Stromal cell of bone marrow (primary cell): ENCODE results near the gene PRDX6.
"Not testable (repeated sequence)": the region's sequence is repeated elsewhere in the genome, so short reads cannot be mapped to it uniquely, and the experiment has no call there.

ENCODE experiments used
- DNase-seq: peaks from one replicate; pipeline ENCODE4 v3.0.0-alpha.2; 2012; ENCODE audit warnings: low read depth

PRDX6 gene

DNA sequence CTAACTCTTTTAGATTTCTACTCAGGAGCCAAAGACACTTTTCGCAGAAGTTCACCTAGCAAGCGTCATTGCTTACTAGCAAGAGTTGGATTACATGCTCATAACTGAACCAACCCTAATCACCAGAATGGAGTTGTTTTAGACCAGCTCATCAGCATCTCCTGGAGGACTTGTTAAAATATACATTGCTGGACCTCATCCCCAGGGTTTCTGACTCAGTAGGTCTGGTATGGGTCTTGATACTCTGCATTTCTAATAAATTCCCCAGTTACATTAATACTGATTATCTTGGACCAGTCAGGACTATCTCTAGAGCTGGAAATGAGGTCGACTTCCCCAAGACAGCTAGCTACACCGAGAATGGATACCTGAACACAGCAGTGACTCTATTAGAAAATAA lies 9.7 kb upstream of the PRDX6 start:
- DNase-seq = no peak

DNA sequence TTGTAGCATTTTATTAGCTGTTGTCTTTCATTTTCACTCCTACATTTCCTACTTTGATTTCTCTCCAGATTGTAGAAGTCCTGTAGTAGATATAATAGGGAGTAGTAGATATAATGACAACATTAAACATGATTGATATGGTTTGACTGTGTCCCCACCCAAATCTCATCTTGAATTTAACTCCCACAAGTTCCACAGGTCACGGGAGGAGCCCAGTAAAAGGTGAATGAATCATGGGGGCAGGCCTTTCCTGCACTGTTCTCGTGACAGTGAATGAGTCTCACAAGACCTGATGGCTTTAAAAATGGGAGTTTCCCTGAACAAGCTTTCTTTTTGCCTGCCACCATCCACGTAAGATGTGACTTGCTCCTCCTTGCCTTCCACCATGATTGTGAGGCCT lies 7.5 kb upstream of the PRDX6 start:
- no peak for DNase-seq

DNA sequence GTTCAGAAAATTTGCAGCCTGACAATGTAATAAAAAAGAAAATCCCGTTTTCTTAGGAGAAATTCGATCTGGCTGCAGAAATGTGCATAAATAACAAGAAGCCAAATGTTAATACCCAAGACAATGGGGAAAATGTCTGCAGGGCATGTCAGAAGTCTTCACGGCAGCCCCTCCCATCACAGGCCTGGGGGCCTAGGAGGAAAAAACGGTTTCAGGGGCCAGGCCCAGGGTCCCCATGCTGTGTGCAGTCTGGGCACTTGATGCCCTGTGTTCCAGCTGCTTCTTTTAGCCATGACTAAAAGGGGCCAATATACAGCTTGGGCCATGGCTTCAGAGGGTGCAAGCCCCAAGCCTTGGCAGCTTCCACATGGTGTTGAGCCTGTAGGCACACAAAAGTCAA lies 6.5 kb upstream of the PRDX6 start:
- no peak for DNase-seq

DNA sequence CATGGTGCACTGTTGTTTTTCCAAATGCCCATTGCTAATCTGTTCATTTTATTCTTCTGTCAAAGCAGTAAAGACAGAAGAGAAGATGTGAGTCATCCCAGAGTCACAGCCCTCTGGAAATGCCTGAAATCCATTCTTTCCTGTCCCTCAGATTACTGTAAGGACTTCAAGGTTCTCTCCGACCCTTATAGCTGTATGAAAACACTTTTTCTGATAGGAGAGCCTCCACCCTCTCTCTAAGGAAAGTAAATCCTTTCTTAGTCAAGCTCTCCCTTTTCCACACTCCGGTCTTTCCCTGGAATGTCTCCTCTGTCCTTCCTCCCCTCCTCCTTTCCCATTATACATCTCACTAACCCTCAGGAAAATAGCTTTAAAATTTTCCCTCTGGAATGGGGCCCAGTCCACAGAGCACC lies 3.5 kb upstream of the PRDX6 start:
- DNase-seq = no peak

DNA sequence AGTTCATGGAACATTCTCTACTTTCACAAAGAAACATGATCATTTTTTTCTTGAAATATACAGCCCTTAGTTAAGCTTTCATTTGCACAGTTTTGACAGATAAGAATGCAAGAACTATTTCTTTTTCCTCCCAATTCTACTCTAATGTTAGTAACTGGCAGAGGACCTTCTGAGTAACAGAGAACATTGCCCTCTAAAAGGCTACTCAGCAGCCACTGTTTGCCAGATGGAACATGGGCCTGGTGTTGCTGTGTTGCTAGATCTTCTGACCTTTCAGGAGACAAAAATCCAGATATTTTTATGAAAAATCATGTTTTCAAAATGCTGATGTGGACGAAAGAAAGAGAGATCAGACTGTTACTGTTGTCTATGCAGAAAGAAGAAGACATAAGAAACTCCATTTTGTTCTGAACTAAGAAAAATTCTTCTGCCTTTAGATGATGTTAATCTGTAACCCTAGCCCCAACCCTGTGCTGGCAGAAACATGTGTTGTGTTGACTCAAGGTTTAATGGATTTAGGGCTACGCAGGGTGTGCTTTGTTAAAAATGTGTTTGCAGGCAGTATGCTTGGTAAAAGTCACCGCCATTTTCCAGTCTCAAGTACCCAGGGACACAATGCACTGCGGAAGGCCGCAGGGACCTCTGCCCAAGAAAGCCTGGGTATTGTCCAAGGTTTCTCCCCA lies 2.9 kb upstream of the PRDX6 start:
- DNase-seq = no peak

DNA sequence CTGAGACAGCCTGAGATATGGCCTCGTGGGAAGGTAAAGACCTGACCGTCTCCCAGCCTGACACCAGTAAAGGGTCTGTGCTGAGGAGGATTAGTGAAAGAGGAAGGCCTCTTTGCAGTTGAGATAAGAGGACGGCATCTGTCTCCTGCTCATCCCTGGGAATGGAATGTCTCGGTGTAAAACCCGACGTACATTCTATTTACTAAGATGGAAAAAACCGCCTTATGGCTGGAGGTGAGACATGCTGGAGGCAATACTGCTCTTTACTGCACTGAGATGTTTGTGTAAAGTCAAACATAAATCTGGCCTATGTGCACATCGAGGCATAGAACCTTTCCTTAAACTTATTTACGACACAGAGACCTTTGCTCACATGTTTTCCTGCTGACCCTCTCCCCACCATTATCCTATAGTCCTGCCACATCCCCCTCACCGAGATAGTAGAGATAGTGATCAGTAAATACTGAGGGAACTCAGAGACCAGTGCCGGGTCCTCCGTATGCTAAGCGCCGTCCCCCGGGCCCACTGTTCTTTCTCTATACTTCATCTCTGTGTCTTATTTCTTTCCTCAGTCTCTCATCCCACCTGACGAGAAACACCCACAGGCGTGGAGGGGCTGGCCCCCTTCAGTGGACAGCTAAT lies 2.2 kb upstream of the PRDX6 start:
- not testable (repeated sequence) for DNase-seq

- DNase-seq = no peak
These were observed 1.5 kb upstream of the PRDX6 start for GRCh38 chr1:173475564-173476196.

DNA sequence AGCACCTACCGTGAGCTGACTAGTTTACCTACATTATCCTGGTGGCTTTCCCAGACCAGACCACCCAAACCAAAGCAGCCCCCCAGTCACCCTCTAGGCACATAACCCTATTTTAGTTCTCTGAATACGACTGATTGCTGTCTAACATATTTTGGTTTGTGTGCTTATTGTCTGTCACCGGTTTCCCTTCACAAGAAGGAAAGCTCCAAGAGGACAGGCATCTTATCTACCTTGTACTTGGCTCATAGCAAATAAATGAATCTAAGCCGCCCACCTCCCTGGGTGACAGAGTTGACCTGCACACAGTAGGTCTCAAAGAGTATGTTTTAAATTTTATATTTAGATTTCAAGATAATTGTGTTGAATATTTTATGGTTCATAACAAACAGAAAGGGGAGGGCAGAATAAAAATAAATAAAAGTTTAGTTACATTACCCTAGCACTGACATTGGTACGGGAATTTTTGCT lies 904 bp upstream of the PRDX6 start:
- DNase-seq = no peak

DNA sequence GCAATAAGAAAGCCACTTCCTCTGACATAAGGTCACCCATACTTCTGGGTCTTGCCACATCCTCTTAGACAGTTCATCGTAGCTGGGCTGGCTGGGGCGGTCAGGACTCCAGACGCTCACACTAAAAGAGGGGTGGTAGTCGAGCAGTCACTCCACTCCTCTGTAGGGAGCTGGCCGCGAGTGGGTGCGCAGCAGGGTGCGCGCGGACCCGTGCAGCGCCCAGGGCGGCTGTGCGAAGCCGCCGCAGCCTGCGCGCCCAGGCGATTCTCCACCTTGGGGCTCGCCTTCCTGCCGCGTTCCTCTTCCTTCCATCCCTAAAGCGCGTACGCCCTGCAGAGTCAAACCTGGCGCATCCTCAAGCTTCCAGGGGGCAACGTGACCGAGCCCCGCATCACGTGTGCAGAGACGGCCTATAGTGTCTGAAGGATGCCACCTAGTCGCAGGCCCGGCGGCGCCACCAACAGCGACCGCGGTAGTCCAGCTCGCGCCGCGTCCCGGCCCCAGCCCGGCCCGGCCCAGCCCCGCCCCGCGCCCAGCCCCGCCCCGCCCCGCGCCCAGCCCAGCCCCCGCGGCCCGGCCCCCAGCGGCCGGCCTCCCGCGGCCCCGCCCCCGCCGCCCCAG lies 360 bp upstream of the PRDX6 start:
- DNase-seq = peak; percentile 69

DNA sequence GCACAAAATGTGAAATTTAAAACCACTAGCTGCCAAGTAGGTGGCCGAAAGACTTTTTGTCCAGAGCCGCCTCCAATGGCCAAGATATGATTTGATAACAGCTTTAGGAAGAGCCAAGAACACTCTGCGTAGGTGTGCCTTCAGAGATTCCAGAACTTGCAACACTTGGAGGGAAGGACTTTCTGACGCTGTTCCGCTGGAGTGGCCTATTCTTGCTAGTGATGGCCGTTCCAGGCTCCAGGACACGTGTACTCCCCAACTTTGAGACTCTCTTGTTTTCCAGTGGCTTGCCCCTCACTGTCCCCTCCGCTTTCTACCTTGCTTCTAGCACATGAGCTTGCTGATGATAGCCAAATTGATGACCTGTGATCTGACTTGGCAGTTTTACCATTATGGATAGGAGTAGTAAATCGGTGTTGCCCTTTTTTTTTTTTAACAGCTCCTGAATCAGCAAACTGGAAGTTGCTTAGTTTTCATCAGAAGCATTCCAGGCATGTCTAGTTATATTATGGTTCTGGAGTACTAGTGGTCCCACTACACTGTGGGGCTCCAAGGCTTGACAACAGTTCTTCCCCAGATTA lies 1.0 kb downstream of the PRDX6 start:
- no peak for DNase-seq

GRCh38 chr1:173479649-173480048 lies 2.5 kb downstream of the PRDX6 start:
- DNase-seq = no peak

DNA sequence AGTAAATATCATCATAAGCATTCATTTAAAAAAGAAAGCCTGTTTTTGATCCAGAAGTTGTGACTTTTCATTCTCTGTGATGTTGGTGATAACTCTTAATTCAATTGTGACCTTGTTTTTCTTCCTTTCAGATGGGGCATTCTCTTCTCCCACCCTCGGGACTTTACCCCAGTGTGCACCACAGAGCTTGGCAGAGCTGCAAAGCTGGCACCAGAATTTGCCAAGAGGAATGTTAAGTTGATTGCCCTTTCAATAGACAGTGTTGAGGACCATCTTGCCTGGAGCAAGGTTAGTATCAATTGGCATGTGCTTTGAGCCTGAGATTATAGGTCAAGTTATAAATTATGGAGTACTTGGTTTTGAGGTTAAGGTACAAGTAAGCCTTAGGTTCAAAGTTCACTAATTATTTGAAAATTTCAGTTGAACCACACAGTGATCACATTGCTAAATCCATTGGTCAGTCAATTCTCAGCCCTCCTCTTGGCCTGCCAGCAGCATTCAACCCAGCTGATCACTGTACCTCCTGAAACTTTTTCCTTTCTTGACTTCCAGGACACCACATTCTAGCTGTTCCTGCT lies 4.1 kb downstream of the PRDX6 start:
- DNase-seq = no peak

- no peak for DNase-seq
These were observed 5.5 kb downstream of the PRDX6 start for GRCh38 chr1:173482683-173483082.

DNA sequence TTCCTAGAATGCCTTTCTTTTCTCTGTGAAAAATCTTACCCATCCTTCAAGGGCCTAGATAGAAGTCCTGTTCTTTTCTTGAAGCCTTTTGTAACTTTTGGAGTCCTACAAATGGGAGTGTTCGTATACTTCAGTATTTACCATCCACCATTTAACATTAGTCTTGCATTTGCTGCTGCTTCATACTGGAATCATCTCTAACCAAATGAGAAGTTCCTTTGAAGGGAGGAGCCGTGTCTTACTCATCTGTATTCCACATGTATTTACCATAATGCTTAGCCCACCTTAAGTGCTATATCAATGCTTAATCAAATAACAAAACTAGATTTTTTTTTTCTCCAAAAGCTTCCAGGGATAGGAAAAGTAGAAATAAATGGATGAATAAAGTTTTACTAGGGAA lies 7.1 kb downstream of the PRDX6 start:
- DNase-seq = no peak

DNA sequence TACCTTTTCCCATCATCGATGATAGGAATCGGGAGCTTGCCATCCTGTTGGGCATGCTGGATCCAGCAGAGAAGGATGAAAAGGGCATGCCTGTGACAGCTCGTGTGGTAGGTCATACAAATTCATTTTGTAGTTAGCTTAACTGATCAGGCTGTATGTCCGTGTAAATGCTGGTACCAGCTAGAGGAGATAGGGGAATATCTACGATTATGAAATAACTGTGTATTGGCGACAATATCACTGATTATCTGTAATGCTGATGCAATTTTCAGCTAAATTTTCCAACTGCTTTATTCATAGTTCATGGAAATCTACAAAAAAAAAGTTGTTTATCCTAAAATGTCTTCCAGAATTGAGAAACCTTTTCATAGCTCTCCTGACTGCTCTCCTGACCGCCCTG lies 8.3 kb downstream of the PRDX6 start:
- DNase-seq = no peak

GRCh38 chr1:173488001-173488400 lies 10.9 kb downstream of the PRDX6 start:
- DNase-seq = no peak

DNA sequence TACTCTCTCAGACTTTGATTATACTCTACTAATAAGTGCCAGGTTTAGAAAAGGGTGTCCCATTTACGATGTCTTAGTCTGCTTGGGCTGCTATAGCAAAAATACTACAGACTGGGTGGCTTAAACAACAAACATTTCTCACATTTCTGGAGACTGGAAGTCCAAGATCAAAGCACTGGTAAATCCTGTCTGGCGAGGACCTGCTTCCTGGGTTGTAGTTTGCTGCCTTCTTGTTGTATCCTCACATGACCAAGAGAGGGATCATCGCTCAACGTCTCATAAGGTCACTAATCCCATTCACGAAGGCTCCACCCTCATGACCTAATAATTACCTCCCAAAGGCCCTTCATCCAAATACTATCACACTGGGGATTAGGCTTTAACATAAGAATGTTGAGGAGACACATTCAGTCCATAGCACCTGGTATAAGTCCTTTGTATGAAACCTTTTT lies 12.0 kb downstream of the PRDX6 start:
- DNase-seq = no peak

DNA sequence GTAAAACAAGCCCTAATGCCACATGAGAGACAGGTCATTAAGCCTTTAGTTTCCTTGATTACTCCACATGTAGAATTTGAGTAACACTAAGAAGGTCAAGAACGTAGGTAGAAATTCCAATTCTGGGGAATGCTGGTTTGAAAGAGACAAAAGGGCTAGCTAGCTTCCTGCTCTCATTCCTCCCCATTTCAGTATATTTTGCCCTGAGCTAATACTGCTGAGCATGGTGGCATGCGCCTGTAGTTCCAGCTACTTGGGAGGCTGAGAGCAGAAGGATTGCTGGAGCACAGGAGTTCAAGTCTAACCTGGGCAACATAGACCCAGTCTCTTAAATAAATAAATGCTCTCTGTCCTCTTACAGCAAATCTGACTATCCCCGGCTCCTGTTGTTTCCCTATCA lies 12.8 kb downstream of the PRDX6 start:
- no peak for DNase-seq

DNA sequence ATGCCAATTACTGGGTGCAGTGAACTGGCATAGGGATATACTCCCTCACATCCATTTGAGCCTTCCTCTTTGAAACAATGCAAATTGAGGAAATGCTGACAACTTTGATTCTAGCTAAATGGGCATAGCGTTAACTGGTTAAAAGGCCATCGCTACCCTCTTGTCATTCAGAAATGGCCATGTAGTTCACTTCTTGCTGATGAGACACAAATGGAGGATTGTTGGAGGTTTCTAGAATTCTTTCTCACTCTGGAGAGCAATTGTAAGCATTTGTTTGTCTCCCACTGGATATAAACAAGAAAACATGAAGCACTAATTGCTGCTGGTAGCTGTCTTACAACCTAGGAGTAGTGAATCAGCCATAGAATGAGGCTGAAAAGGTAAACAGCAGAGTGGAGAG lies 14.4 kb downstream of the PRDX6 start:
- no peak for DNase-seq

- DNase-seq = not testable (repeated sequence)
These were observed 16.0 kb downstream of the PRDX6 start for GRCh38 chr1:173493125-173493524.

GRCh38 chr1:173495609-173496267 lies 18.6 kb downstream of the PRDX6 start:
- no peak for DNase-seq
